Medulla oblongata (tissue), 1 donor: Measurements from ENCODE around the gene NPIPA1.
"Not testable (repeated sequence)": the region's sequence is repeated elsewhere in the genome, so short reads cannot be mapped to it uniquely, and the experiment has no call there.

Experiments used
- DNase-seq: peaks from one replicate; pipeline ENCODE4 v3.0.0-alpha.2; 2015; ENCODE audit errors: extremely low spot score

NPIPA1 gene

GRCh38 chr16:14976971-14977736 lies 39.9 kb downstream of the NPIPA1 start:
- DNase-seq = not testable (repeated sequence)

- DNase-seq = not testable (repeated sequence)
Measured at GRCh38 chr16:14978281-14978680, 41.0 kb downstream of the NPIPA1 start.

GRCh38 chr16:14978908-14979307 lies 41.7 kb downstream of the NPIPA1 start:
- not testable (repeated sequence) for DNase-seq

- not testable (repeated sequence) for DNase-seq
Measured at GRCh38 chr16:14981234-14981633, 44.0 kb downstream of the NPIPA1 start.

GRCh38 chr16:14982521-14982920 lies 45.3 kb downstream of the NPIPA1 start:
- not testable (repeated sequence) for DNase-seq

- DNase-seq = not testable (repeated sequence)
Measured at GRCh38 chr16:14988092-14988491, 50.8 kb downstream of the NPIPA1 start.

- DNase-seq = not testable (repeated sequence)
Measured at GRCh38 chr16:14988661-14989191, 51.5 kb downstream of the NPIPA1 start.

- not testable (repeated sequence) for DNase-seq
Measured at GRCh38 chr16:14989291-14990281, 52.3 kb downstream of the NPIPA1 start.

- not testable (repeated sequence) for DNase-seq
Measured at GRCh38 chr16:14993277-14994151, 56.3 kb downstream of the NPIPA1 start.

GRCh38 chr16:14996702-14997101 lies 59.5 kb downstream of the NPIPA1 start:
- not testable (repeated sequence) for DNase-seq

GRCh38 chr16:14998300-14998699 lies 61.1 kb downstream of the NPIPA1 start:
- not testable (repeated sequence) for DNase-seq

- DNase-seq = not testable (repeated sequence)
Measured at GRCh38 chr16:14999845-15000244, 62.6 kb downstream of the NPIPA1 start.
